HG03457 (cell line): ENCODE results near the gene COL8A1.
A peak's percentile ranks its signal among the peaks of the same experiment; 100 is the strongest.
"Not testable (repeated sequence)": the region's sequence is repeated elsewhere in the genome, so short reads cannot be mapped to it uniquely, and the experiment has no call there.

ENCODE experiments used
- ATAC-seq: cut with Tn5 transposase; IDR thresholded peaks from one replicate; pipeline ENCODE4 v1.9.1; 2021; ENCODE audit warnings: moderate number of reproducible peaks; ENCODE audit not compliant: unreplicated experiment

Gene COL8A1

GRCh38 chr3:99638167-99638948, at the start of gene COL8A1:
Gene COL8A1 (plus strand): TSS chr3:99638594. CDS start chr3:99790683, 152,089 bp downstream.
- ATAC-seq: no peak

GRCh38 chr3:99589168-99589567, 49.2 kb upstream of the COL8A1 start:
- ATAC-seq: not testable (repeated sequence)

GRCh38 chr3:99599894-99600293, 38.5 kb upstream of the COL8A1 start:
- ATAC-seq: no peak

- no peak for ATAC-seq
These were observed 36.9 kb upstream of the COL8A1 start for GRCh38 chr3:99601515-99601914.

GRCh38 chr3:99602183-99602582, 36.2 kb upstream of the COL8A1 start:
- no peak for ATAC-seq

GRCh38 chr3:99607151-99607550, 31.2 kb upstream of the COL8A1 start:
- ATAC-seq: no peak

- ATAC-seq: no peak
These were observed 23.6 kb upstream of the COL8A1 start for GRCh38 chr3:99614768-99615167.

GRCh38 chr3:99620077-99620767, 18.2 kb upstream of the COL8A1 start:
- no peak for ATAC-seq

DNA sequence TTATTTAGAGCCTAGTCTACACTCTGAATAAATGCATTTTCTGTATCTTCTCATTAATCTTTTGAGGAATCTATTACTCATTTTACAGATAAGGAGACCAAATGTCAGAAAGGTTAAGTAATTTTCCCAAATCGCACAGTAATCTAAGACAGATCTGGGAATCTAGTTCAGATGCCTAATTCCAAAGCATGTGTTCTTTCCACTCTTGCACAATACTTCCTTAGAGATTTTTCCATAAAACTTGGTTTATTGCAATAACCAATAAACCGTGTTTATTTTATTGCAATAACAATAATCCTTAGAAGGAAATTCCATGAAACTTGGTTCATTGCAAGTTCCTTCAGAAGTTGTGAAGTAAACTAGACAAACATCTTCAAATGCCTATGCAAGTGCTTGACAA, 17.4 kb upstream of the COL8A1 start:
- ATAC-seq: no peak

GRCh38 chr3:99624496-99625236, 13.7 kb upstream of the COL8A1 start:
- no peak for ATAC-seq

GRCh38 chr3:99625237-99625622, 13.2 kb upstream of the COL8A1 start:
- no peak for ATAC-seq

- no peak for ATAC-seq
These were observed 12.6 kb upstream of the COL8A1 start for GRCh38 chr3:99625643-99626416.

DNA sequence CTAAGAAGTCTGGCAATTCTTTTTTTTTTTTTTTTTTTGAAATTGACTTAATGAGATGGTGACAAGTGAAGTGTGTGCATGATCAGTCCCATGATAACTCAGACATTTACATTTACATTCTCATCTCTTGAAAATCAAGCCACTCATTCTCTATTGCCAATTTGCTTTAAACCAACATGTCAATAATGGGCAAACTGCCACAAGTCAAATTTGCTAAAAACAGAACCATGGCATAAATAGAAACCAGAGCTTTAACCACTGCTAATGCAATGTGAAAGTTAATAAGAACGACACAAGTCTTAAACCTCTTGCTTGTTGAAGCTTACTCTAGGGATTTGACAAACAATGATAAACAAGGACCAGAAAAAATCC, 12.0 kb upstream of the COL8A1 start:
- ATAC-seq: peak; percentile 49

GRCh38 chr3:99627062-99627826, 11.2 kb upstream of the COL8A1 start:
- ATAC-seq: peak; percentile 32

DNA sequence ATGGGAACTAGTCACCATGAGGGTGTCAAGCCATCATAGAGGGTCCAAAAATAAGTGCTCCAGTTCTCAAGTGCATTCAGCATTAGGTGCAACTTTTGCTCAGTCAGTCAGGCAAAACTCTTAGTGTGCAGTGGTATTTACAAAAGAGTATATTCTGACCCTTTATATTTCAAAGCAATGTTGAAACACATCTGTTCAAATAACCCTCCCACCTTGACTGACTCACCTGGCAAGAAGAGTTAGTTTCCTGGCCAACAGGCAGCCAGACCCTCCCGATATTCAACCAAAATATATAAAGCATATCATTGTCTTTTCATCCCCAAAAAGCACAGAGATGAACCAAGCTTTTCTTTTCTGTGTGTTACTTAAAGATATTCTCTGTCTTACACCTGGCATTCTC, 7.6 kb upstream of the COL8A1 start:
- no peak for ATAC-seq

GRCh38 chr3:99633887-99634558, 4.4 kb upstream of the COL8A1 start:
- no peak for ATAC-seq

DNA sequence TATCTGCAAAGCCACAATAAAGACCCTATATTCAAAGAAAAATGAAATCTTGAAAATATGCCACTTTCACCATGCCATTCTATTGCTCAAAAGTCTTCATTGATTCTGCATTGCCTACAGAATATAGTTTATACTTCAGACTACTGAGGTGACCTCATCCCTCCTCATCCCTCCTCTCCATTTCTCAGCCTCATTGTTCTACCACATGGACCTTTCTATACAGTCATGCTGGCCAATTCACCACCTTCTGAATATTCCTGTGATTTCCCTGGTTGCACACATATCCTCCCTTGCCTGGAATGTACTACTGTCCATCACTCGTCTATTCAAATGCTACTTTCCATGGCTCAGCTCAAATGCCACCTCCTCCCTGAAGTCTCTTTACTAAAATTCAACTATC, 3.5 kb upstream of the COL8A1 start:
- ATAC-seq: no peak

DNA sequence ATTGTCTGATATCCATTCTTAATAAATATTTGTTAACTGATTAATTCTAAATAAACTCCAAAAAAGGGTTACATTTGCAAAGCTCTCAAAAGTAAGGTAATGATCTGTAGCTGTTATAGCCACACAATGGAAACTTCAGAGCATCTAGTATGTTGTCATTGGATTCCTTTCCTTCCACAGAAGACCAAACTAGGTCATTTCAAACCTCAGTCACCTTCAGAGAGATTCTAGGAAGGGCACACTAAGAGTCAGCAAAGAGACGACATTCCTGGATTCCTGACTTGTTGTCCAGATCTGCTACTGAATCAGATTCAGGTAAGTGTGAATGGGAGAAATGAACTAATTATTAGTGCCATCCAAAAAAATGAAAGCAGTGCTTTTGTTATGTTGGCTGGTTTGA, 3.0 kb upstream of the COL8A1 start:
- ATAC-seq: no peak

- ATAC-seq: no peak
These were observed 1.4 kb upstream of the COL8A1 start for GRCh38 chr3:99637016-99637367.
